OCI-LY1 (cell line): ENCODE results near the gene STPG4.

ENCODE experiments used
- H2AFZ ChIP-seq: fragments of 200-600 bp; sonication (generic), shearing (Covaris generic); 2 replicates; pipeline ENCODE4 v1.6.0; 2014; ENCODE audit warnings: antibody characterized with exemption, mild to moderate bottlenecking, low read length
- H3F3A ChIP-seq: fragments of 200-600 bp; sonication (generic), shearing (Covaris generic); 2 replicates; pipeline ENCODE4 v1.6.0; 2014; ENCODE audit warnings: mild to moderate bottlenecking, antibody characterized with exemption, low read length, moderate library complexity; ENCODE audit not compliant: insufficient read depth
- H3K27ac ChIP-seq: fragments of 200-600 bp; sonication (generic); 2 replicates; pipeline ENCODE4 v1.5.1; 2014; ENCODE audit warnings: low read length, mixed run types, mild to moderate bottlenecking, low read depth; ENCODE audit not compliant: poor library complexity, severe bottlenecking
- H3K27me3 ChIP-seq: fragments of 200-600 bp; sonication (generic); 2 replicates; pipeline ENCODE4 v1.6.0; 2014; ENCODE audit warnings: antibody characterized with exemption, mild to moderate bottlenecking, low read length, moderate library complexity; ENCODE audit not compliant: insufficient read depth
- H3K36me3 ChIP-seq: fragments of 200-600 bp; sonication (generic); 2 replicates; pipeline ENCODE4 v1.6.1; 2014; ENCODE audit warnings: mild to moderate bottlenecking, antibody characterized with exemption, low read length, moderate library complexity, mixed read lengths; ENCODE audit not compliant: insufficient read depth
- H3K4me1 ChIP-seq: fragments of 200-600 bp; sonication (generic); 2 replicates; pipeline ENCODE4 v1.5.1; 2014; ENCODE audit warnings: mild to moderate bottlenecking, low read length, moderate library complexity; ENCODE audit not compliant: insufficient read depth, severe bottlenecking
- H3K4me2 ChIP-seq: fragments of 200-600 bp; sonication (generic), shearing (Covaris generic); 2 replicates; pipeline ENCODE4 v1.6.1; 2014; ENCODE audit warnings: low read length
- H3K4me3 ChIP-seq: fragments of 200-600 bp; sonication (generic); 2 replicates; pipeline ENCODE4 v1.5.1; 2014; ENCODE audit warnings: low read length, low read depth, mild to moderate bottlenecking, mixed read lengths; ENCODE audit not compliant: poor library complexity, severe bottlenecking
- H3K79me2 ChIP-seq: fragments of 200-600 bp; shearing (Covaris generic); 2 replicates; pipeline ENCODE4 v1.6.1; 2016; ENCODE audit warnings: mixed run types, low read length, mixed read lengths; ENCODE audit not compliant: insufficient read depth
- H3K9ac ChIP-seq: fragments of 200-600 bp; sonication (generic), shearing (Covaris generic); 2 replicates; pipeline ENCODE4 v1.6.1; 2014; ENCODE audit warnings: mild to moderate bottlenecking, low read length, mixed read lengths
- H3K9me2 ChIP-seq: fragments of 200-600 bp; sonication (generic), shearing (Covaris generic); 2 replicates; pipeline ENCODE4 v1.6.1; 2014; ENCODE audit warnings: low read depth, mild to moderate bottlenecking, low read length, mixed read lengths
- H3K9me3 ChIP-seq: fragments of 200-600 bp; shearing (Covaris generic); 2 replicates; pipeline ENCODE4 v1.6.1; 2014; ENCODE audit warnings: low read length, mixed read lengths
- H4K20me1 ChIP-seq: fragments of 200-600 bp; sonication (generic), shearing (Covaris generic); 2 replicates; pipeline ENCODE4 v1.6.0; 2016; ENCODE audit warnings: mild to moderate bottlenecking, low read length; ENCODE audit not compliant: insufficient read depth
- CTCF ChIP-seq: fragments of 200-600 bp; sonication (generic), shearing (Covaris generic); IDR thresholded peaks from 2 replicates; pipeline ENCODE4 v1.5.1; 2017; ENCODE audit warnings: mild to moderate bottlenecking, antibody characterized with exemption, low read length, moderate library complexity, mixed read lengths
- EZH2 ChIP-seq: fragments of 200-600 bp; sonication (generic), shearing (Covaris generic); IDR thresholded peaks from 2 replicates; pipeline ENCODE4 v1.8.0; 2017; ENCODE audit warnings: borderline replicate concordance, mixed run types, mild to moderate bottlenecking, antibody characterized with exemption, low read length, moderate library complexity, mixed read lengths

STPG4 gene

GRCh38 chr2:47073641-47074040 is 81.5 kb downstream of the STPG4 start:
- H3F3A ChIP-seq = no peaks in the 10 kb centered on the region
- no peak overlapping the region for H3K4me3 ChIP-seq
- H2AFZ ChIP-seq = no peak overlapping the region
- H3K9me3 ChIP-seq = no peaks in the 10 kb centered on the region
- H3K36me3 ChIP-seq = peaks cover 28% of the 10 kb centered on the region; the same call in 1 of the 2 replicates
- no peak overlapping the region for H3K27ac ChIP-seq
- H3K79me2 ChIP-seq = no peaks in the 10 kb centered on the region
- H3K27me3 ChIP-seq = no peaks in the 10 kb centered on the region
- TF ChIP-seq EZH2 (no peak), CTCF (no peak)
- H3K4me1 ChIP-seq = peaks cover 20% of the 10 kb centered on the region
- H4K20me1 ChIP-seq = no peaks in the 10 kb centered on the region
- no peak overlapping the region for H3K4me2 ChIP-seq
- H3K9ac ChIP-seq = no peak overlapping the region
- no peaks in the 10 kb centered on the region for H3K9me2 ChIP-seq

GRCh38 chr2:47073217-47073616 is 81.9 kb downstream of the STPG4 start:
- no peak overlapping the region for H3K27ac ChIP-seq
- no peaks in the 10 kb centered on the region for H3K9me3 ChIP-seq
- no peaks in the 10 kb centered on the region for H3K79me2 ChIP-seq
- H3K36me3 ChIP-seq = peaks cover 28% of the 10 kb centered on the region; the same call in 1 of the 2 replicates
- no peak overlapping the region for H2AFZ ChIP-seq
- H3K4me3 ChIP-seq = no peak overlapping the region
- no peaks in the 10 kb centered on the region for H3F3A ChIP-seq
- no peaks in the 10 kb centered on the region for H4K20me1 ChIP-seq
- H3K4me1 ChIP-seq = peaks cover 20% of the 10 kb centered on the region
- no peak for TF ChIP-seq CTCF
- no peak for TF ChIP-seq EZH2
- no peaks in the 10 kb centered on the region for H3K9me2 ChIP-seq
- H3K4me2 ChIP-seq = no peak overlapping the region
- H3K27me3 ChIP-seq = no peaks in the 10 kb centered on the region
- H3K9ac ChIP-seq = no peak overlapping the region

- H2AFZ ChIP-seq = no peak overlapping the region
- no peak overlapping the region for H3K27ac ChIP-seq
- no peaks in the 10 kb centered on the region for H3K9me3 ChIP-seq
- no peaks in the 10 kb centered on the region for H4K20me1 ChIP-seq
- no peaks in the 10 kb centered on the region for H3K27me3 ChIP-seq
- no peaks in the 10 kb centered on the region for H3F3A ChIP-seq
- no peak overlapping the region for H3K9ac ChIP-seq
- H3K4me1 ChIP-seq = peaks cover 20% of the 10 kb centered on the region
- no peak for TF ChIP-seq CTCF
- no peak for TF ChIP-seq EZH2
- H3K9me2 ChIP-seq = no peaks in the 10 kb centered on the region
- no peak overlapping the region for H3K4me2 ChIP-seq
- H3K36me3 ChIP-seq = peaks cover 32% of the 10 kb centered on the region; the same call in 1 of the 2 replicates
- H3K4me3 ChIP-seq = no peak overlapping the region
- no peaks in the 10 kb centered on the region for H3K79me2 ChIP-seq
Measured at GRCh38 chr2:47072728-47073191, 82.3 kb downstream of the STPG4 start.
